H54 (cell line): ENCODE measurements around the gene RNF17.

ENCODE experiments used
- DNase-seq: peaks from one replicate; pipeline ENCODE4 v3.0.0; 2011; ENCODE audit warnings: low spot score, mixed read lengths; ENCODE audit not compliant: insufficient read length
- FAIRE-seq: peaks from 3 replicates; lab custom pipeline; 2011; peaks lifted over from hg19 to GRCh38; lab: Jason Lieb, UNC
- POLR2A ChIP-seq: IDR thresholded peaks from 2 replicates; pipeline ENCODE4 v1.6.1; 2011; ENCODE audit warnings: low read depth, mild to moderate bottlenecking, low read length

RNF17 gene

DNA sequence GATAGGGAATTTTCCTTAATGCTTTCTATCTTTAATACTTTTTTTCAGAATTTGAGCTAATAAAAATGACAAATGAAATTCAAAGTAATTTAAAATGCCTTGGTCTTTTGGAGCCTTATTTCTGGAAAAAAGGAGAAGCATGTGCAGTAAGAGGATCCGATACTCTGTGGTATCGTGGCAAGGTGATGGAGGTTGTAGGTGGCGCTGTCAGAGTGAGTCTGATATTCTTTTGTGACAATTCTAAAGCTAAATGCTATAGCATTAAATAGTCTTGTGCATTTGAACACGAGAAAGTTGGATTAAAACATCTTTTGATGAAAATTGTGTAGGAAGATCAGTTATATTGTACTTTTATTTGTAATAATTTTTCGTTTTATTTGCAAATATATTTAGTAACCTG is 95.0 kb downstream of the RNF17 start:
- no peak for DNase-seq
- no peak for FAIRE-seq
- no peak for TF ChIP-seq POLR2A

DNA sequence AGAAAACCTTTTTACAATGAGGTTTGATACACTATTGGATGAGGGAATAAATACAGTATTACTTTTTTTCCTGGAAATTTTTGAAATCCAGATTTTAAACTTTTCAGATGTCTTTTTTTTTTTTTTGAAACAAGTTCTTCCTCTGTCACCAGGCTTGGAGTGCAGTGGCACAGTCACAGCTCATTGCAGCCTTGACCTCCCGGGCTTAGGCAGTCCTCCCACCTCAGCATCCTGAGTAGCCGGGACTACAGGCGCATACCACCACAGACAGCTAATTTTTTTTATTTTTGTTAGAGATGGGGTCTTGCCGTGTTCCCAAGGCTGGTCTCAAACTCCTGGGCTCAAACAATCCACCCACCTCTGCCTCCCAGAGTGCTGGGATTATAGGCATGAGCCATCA is 96.8 kb downstream of the RNF17 start:
- DNase-seq (no peak), FAIRE-seq (no peak)
- TF ChIP-seq POLR2A: no peak

DNA sequence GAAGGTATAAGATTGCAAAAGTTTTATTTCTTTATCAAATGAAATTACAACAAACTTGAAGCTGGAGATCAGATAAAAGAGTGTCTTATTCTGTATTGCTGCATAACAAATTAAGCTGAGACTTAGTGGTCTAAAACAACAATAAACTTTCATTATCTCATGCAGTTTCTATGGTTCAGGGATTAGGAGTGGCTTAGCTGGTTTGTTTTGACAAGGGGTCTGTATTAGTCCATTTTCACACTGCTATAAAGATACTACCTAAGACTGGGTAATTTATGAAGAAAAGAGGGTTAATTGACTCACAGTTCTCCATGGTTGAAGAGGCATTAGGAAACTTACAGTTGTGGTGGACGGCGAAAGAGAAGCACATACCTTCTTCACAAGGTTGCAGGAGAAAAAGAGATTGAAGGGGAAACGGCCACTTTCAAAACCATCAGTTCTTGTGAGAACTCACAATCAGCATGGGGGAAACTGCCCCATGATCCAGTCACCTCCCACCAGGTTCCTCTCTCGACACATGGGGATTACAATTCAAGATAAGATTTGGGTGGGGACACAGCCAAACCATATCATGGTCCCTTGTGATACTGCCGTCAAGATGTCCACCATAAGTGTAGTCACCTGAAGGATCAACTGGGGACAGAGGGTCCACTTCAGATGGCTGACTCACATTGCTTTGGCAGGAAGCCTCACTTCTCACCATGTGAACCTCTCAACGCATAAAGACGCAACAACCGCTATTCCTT is 97.8 kb downstream of the RNF17 start:
- DNase-seq (no peak), FAIRE-seq (no peak)
- no peak for TF ChIP-seq POLR2A

DNA sequence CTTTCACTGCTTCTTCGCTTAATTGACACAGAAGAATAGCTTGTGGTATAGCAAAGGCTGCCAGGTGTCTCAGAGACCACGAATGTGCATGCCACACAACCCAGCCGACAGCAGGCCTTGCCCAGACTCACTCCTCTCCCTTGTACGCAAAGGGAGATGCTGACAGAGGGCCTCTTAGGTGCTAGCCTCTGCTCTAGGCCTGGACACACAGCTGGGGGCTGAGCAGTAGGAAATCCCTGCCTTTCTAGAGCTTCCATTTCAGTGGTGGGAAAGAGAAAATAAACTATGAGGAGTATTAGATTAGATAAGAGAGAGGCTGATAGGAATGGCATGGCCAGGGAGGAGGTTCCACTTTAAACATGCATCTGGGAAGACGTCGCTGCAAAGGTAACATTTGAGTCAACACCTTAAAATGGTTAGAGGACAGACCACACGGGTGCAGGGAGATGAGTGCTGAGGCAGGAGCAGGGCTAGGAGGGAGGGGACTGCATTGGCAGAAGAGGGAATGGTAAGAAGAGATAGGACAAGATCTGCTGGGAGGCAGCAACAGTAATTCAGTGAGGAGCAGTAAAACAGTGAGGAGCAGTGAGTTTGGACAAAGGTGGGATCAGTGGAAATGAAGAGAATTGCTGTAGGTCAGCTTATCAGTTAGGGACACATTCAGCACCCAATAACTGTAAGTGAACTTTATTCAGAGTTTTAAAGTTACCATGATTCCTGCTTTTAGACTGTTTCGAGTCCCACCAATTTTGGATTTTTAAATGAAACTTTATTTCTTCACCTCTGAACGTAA is 100.0 kb downstream of the RNF17 start:
- no peak for TF ChIP-seq POLR2A
- no peak for DNase-seq
- FAIRE-seq: no peak

DNA sequence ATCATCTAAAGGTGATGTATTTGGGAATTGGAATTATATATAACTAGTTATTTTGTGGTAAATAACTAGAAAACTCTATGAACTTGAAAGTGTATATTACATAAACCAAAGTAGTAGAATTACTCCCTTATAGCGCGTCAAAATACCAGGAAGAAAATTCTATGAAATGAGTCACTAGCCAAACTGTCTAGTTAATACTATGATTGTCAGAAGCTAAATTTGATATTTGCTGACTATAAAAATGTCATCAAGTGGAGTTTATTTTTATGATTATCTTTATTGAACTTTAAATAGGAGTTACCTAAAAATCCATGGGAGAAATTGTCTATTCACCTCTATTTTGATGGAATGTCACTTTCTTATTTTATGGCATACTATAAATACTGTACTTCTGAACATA is 100.6 kb downstream of the RNF17 start:
- FAIRE-seq: no peak

DNA sequence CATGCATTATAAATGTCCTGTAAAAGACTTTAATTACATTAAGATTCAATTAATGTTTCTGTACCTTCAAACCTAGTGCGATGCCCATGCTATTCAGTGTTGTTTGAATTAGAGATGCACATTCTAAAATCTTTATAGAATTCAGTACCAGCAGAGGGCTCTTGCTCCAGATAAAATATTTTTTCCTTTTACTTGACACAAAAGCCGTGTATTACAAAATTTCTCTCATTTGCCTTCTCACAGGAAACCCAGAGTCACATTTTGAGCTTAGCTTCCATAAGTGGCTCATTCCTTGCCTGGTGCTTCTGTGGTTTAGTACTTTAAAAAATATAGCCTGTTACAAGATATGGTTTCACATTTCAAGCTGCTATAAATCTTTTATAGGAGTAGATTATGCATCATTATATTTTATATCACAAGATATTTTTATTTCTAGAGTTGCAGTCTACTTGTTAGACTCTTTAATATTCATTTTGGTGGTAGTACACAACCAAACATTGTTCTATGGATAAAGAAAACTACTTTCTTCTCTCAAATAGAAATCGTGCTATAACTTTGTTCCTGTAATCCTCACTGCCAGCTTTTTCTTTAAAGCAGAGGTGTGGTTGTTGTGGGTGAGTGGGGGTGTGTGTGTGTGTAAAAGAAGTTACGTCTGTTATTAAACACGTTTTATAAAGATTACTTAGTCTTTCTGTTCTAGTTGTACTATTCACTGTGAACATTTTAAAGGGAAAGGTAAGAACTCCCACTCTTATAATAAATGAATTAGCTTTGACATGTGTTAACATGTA is 101.4 kb downstream of the RNF17 start:
- DNase-seq (no peak), FAIRE-seq (no peak)
- TF ChIP-seq POLR2A: no peak

More for the DNA sequence above, 100.6 kb downstream of the RNF17 start:
- no peak for DNase-seq
- no peak for TF ChIP-seq POLR2A

DNA sequence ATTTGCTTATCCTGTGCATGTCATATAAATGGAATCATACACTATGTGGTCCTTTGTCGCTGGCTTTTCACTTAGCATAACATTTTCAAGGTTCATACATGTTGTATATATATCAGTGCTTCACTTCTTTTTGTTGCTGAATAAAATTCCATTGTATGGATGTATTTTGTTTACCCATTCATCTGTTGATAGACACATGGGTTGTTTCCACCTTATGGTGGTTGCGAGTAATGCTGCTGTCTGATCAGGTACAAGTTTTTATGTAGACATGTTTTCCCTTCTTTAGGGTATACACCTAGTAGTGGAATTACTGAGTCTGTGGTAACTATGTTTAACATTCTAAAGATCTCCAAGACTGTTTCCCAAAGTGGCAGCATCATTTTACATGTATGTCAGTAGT is 102.5 kb downstream of the RNF17 start:
- FAIRE-seq: no peak
- no peak for TF ChIP-seq POLR2A
- no peak for DNase-seq

DNA sequence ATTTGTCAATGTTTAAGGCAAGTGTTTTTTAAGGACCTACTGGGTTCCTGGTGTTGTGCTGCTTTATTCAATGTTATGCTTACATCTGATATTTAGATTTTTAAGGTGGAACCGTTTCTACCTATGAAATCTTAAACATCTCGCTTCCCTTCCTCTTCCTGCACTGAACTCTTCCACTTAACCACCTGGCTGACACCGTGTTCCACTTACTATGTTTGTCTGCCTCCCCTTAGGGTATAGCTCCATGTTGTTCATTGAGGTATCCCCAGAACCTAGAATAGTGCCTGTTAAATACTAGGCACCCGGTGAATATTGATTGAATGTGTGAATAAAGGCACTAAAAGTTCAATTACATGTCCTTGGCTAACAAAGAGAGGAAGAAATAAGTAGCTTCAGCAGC is 104.9 kb downstream of the RNF17 start:
- FAIRE-seq: no peak
- no peak for TF ChIP-seq POLR2A
- no peak for DNase-seq

DNA sequence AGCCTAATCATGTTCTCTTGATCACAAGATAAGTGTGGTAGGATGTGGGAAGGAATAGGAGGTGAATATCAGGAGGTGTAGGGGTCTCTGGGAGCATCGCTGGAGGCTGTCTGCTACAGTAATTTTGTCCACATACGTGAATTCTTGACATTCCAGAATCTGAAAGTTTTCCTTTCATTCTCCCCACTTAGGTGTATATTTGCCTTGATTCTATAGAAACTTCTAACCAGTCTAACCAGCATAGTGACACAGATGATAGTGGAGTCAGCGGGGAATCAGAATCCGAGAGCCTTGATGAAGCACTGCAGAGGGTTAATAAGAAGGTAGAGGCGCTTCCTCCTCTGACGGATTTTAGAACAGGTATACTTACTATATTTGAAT is 106.4 kb downstream of the RNF17 start:
- DNase-seq (no peak), FAIRE-seq (no peak)
- TF ChIP-seq POLR2A: no peak

DNA sequence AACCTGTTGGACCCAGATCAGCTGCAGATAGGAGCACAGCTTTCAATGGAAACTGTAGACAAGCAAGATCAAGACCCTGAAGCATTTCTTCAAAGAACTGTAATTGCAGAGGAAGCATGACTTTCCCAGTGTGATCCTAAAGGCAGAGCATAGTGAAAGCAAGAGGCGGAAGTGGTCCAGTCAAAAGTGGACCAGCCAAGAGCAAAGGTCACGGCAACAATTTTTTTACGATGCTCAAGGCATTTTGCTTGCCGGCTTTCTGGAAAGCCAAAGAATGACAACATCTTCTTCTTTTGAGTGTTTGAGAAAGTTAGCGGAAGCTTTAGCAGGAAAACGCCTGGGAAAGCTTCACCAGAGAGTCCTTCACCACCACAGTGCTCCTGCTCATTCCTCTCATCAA is 111.6 kb downstream of the RNF17 start:
- no peak for FAIRE-seq
- no peak for TF ChIP-seq POLR2A
- no peak for DNase-seq

DNA sequence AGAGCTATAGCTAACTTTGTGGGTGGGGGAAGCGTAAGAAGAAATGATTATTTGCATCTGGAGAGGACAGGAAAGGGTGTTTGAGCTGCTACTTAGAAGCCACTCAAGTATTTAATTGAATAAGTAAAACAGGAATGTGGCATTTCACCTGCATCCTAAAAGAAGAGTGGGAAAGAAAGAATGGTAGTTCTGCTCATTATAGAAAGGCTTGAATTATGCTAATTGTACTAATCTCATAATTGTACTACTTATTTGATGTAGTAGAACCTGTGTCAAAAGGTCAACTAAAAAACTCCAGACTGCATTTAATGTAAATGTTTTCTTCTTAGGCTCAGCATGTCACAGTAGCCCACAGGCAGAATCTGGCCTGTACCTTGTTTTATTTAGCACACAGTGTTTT is 113.6 kb downstream of the RNF17 start:
- DNase-seq (no peak), FAIRE-seq (no peak)
- TF ChIP-seq POLR2A: no peak

DNA sequence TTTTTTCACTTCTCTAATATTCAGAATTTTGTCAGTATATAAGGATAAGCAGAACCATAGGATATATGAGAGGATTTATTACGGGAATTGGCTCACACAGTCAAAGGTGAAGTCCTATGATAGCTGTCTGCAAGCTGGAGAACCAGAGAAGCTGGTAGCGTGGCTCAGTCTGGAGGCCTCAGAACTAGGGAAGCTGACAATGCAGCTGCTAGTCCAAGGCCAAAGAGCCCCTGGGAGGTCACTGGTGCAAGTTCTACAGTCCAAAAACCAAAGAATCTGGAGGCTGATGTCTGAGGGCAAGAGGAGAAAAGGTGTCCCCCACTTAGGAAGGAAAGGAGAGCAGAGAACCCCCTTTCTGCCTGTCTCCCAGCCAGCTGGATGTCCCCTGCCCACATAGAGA is 114.4 kb downstream of the RNF17 start:
- no peak for TF ChIP-seq POLR2A
- DNase-seq: no peak
- FAIRE-seq: no peak

DNA sequence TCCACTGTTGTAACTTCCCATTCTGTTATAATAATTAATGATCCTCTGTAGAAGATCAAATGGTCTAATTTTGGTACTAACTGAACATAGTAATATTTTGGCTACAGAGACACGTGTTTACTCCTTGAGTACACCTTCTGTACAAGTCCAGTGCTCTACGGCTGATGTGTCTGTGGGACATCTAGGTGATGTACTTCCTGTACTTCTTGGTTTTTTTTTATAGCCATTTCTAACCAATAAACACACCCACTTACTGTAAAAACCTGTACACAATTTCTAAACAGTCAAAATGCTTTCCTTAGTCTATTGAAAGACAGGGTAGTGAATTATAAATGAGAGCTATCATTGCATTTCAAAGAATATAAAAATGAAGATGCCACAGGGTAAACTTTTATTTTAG is 118.7 kb downstream of the RNF17 start:
- DNase-seq (no peak), FAIRE-seq (no peak)
- TF ChIP-seq POLR2A: no peak

DNA sequence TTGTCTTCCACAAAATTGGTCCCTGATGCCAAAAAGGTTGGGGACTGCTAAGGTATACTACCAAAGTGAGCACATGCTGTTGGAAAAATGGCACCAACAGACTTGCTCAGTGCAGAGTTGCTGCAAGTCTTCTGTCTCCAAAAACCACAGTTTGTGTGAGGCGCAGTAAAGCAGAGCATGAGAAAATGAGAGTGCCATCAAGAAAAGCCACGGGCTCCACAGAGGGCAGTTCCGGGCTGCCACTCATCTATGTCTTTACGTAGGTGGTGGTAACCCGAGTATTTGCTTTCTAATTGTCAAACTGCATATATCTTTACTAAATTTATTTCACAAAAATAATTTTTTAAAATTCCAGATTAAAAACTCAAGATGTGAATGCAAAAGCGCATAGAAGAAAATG is 123.8 kb downstream of the RNF17 start:
- DNase-seq: no peak
- no peak for FAIRE-seq
- no peak for TF ChIP-seq POLR2A
